SU-DHL-6 (cell line): ENCODE measurements around the gene CAPN12.

Experiments used
- EZH2phosphoT487 ChIP-seq: fragments of 200-600 bp; sonication (generic), shearing (Covaris generic); conservative IDR thresholded peaks from 2 replicates; pipeline ENCODE4 v1.6.1; 2018; ENCODE audit warnings: mild to moderate bottlenecking, antibody characterized with exemption, low read length, moderate library complexity, mixed read lengths
- TF ChIP-seq, protein P1 (sequence below): fragments of 200-600 bp; sonication (generic); IDR thresholded peaks from one replicate; pipeline ENCODE4 v1.5.1; 2017; ENCODE audit warnings: antibody characterized with exemption, mild to moderate bottlenecking, low read length, moderate library complexity; ENCODE audit not compliant: insufficient read depth, poor library complexity, severe bottlenecking

- TF ChIP-seq, protein P1, sequence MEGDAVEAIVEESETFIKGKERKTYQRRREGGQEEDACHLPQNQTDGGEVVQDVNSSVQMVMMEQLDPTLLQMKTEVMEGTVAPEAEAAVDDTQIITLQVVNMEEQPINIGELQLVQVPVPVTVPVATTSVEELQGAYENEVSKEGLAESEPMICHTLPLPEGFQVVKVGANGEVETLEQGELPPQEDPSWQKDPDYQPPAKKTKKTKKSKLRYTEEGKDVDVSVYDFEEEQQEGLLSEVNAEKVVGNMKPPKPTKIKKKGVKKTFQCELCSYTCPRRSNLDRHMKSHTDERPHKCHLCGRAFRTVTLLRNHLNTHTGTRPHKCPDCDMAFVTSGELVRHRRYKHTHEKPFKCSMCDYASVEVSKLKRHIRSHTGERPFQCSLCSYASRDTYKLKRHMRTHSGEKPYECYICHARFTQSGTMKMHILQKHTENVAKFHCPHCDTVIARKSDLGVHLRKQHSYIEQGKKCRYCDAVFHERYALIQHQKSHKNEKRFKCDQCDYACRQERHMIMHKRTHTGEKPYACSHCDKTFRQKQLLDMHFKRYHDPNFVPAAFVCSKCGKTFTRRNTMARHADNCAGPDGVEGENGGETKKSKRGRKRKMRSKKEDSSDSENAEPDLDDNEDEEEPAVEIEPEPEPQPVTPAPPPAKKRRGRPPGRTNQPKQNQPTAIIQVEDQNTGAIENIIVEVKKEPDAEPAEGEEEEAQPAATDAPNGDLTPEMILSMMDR = no peak
- TF ChIP-seq EZH2phosphoT487 = no peak
These were observed 44.5 kb downstream of the CAPN12 start for GRCh38 chr19:38699647-38700349.
